Activated CD8-positive, alpha-beta T cell treated with anti-CD3 and anti-CD28 coated beads for 36 hours (primary cell): ENCODE data around the gene WSCD2. TPM values are rescaled to one million over a fixed set of nuclear protein-coding genes. Genes with fewer than 3 reads are reported as not detected.

Source experiments
- ATAC-seq: fragments of 200-7000 bp; cut with Tn5 transposase; one replicate; pipeline ENCODE4 v1.10.0; 2021; ENCODE audit warnings: mild to moderate bottlenecking, moderate library complexity
- CTCF ChIA-PET: fragments of 350-600 bp; sonication (Branson Sonifier 250); formaldehyde crosslinking; loops from one replicate; lab custom pipeline; 2021; ENCODE audit warnings: antibody characterized with exemption; lab: Charles Lee
- POLR2A ChIA-PET: fragments of 350-600 bp; sonication (Branson Sonifier 250); formaldehyde crosslinking; loops from one replicate; lab custom pipeline; 2021; ENCODE audit warnings: antibody characterized with exemption; lab: Charles Lee
- DNase-seq: peaks from one replicate; pipeline ENCODE4 v3.0.0-alpha.2; 2020
- H3K27ac Mint-ChIP-seq: one replicate; pipeline ENCODE4 v1.8.0; 2021; ENCODE audit warnings: mild to moderate bottlenecking, mixed read lengths
- H3K27me3 Mint-ChIP-seq: one replicate; pipeline ENCODE4 v1.8.0; 2021; ENCODE audit warnings: mixed read lengths
- H3K36me3 Mint-ChIP-seq: one replicate; pipeline ENCODE4 v1.8.0; 2021; ENCODE audit warnings: low read depth, mixed read lengths
- H3K4me1 Mint-ChIP-seq: one replicate; pipeline ENCODE4 v1.8.0; 2021; ENCODE audit warnings: low read depth, mixed read lengths
- H3K4me3 Mint-ChIP-seq: one replicate; pipeline ENCODE4 v1.8.0; 2021; ENCODE audit warnings: mild to moderate bottlenecking, moderate library complexity, mixed read lengths
- H3K9me3 Mint-ChIP-seq: one replicate; pipeline ENCODE4 v1.8.0; 2021; ENCODE audit warnings: mixed read lengths
- CTCF ChIP-seq: fragments of 200-600 bp; IDR thresholded peaks from one replicate; pipeline ENCODE4 v1.8.0; 2022; ENCODE audit warnings: antibody characterized with exemption, mild to moderate bottlenecking
- intact Hi-C: fragments of 100-400 bp; cut with micrococcal nuclease; formaldehyde crosslinking; loops from one replicate; pipeline ENCODE4 v1.10.0; 2022
- total RNA-seq, 2 experiments: library from RNA; stranded (reverse); gene quantifications; one replicate each; pipeline ENCODE4 v1.2.3, GENCODE V29; 2021

Gene WSCD2
- total RNA-seq, 2 experiments from 2014 or later, result not detected

- no peak for ATAC-seq
- no peaks in the 10 kb centered on the region for H3K36me3 Mint-ChIP-seq
- H3K27ac Mint-ChIP-seq, result no peak overlapping the region
- H3K9me3 Mint-ChIP-seq, result no peaks in the 10 kb centered on the region
- ChIA-PET POLR2A (no interaction called here), CTCF (interaction anchor here (0.6 kb wide), 1 partner anchor 75 kb away, joined by 3 read pairs; no protein-coding TSS in a partner anchor)
- DNase-seq, result no peak
- no peak for TF ChIP-seq CTCF
- intact Hi-C loops, result no loop called here
- H3K4me1 Mint-ChIP-seq, result no peaks in the 10 kb centered on the region
- no peak overlapping the region for H3K4me3 Mint-ChIP-seq
- H3K27me3 Mint-ChIP-seq, result peaks cover 5% of the 10 kb centered on the region
Observed at GRCh38 chr12:108162207-108162606, 33.1 kb downstream of the WSCD2 start.

- ATAC-seq, result no peak
- Mint-ChIP-seq H3K36me3 (no peaks in the 10 kb centered on the region), H3K4me1 (no peaks in the 10 kb centered on the region), H3K9me3 (no peaks in the 10 kb centered on the region), H3K27ac (no peak overlapping the region), H3K4me3 (no peak overlapping the region), H3K27me3 (peaks cover 18% of the 10 kb centered on the region)
- intact Hi-C loops, result no loop called here
- DNase-seq, result no peak
- ChIA-PET CTCF (no interaction called here), POLR2A (no interaction called here)
- no peak for TF ChIP-seq CTCF
Observed at GRCh38 chr12:108166505-108166904, 37.4 kb downstream of the WSCD2 start.

- ChIA-PET CTCF (no interaction called here), POLR2A (interaction anchor here (0.8 kb wide), 1 partner anchor 15 kb away, joined by 3 read pairs; no protein-coding TSS in a partner anchor)
- DNase-seq (no peak), ATAC-seq (no peak)
- H3K4me1 Mint-ChIP-seq, result no peaks in the 10 kb centered on the region
- no peaks in the 10 kb centered on the region for H3K36me3 Mint-ChIP-seq
- no peak for TF ChIP-seq CTCF
- no peak overlapping the region for H3K27ac Mint-ChIP-seq
- H3K4me3 Mint-ChIP-seq, result no peak overlapping the region
- intact Hi-C loops, result no loop called here
- H3K9me3 Mint-ChIP-seq, result no peaks in the 10 kb centered on the region
- H3K27me3 Mint-ChIP-seq, result peaks cover 18% of the 10 kb centered on the region
Observed at GRCh38 chr12:108167974-108168373, 38.9 kb downstream of the WSCD2 start.

GRCh38 chr12:108169708-108170107 lies 40.6 kb downstream of the WSCD2 start:
- Mint-ChIP-seq H3K4me1 (no peaks in the 10 kb centered on the region), H3K27ac (no peak overlapping the region), H3K9me3 (no peaks in the 10 kb centered on the region), H3K36me3 (no peaks in the 10 kb centered on the region), H3K4me3 (no peak overlapping the region), H3K27me3 (peaks cover 18% of the 10 kb centered on the region)
- intact Hi-C loops, result no loop called here
- ATAC-seq (no peak), DNase-seq (no peak)
- TF ChIP-seq CTCF, result no peak
- CTCF ChIA-PET, result interaction anchor here (0.8 kb wide), 1 partner anchor 12 kb away, joined by 3 read pairs; no protein-coding TSS in a partner anchor
- POLR2A ChIA-PET, result no interaction called here

GRCh38 chr12:108170164-108170563 lies 41.1 kb downstream of the WSCD2 start:
- DNase-seq, result no peak
- H3K4me1 Mint-ChIP-seq, result no peaks in the 10 kb centered on the region
- ChIA-PET POLR2A (no interaction called here), CTCF (interaction anchor here (0.8 kb wide), 1 partner anchor 11 kb away, joined by 3 read pairs; no protein-coding TSS in a partner anchor)
- peaks cover 18% of the 10 kb centered on the region for H3K27me3 Mint-ChIP-seq
- no peaks in the 10 kb centered on the region for H3K36me3 Mint-ChIP-seq
- no peak overlapping the region for H3K4me3 Mint-ChIP-seq
- no peak overlapping the region for H3K27ac Mint-ChIP-seq
- no peak for ATAC-seq
- intact Hi-C loops, result no loop called here
- TF ChIP-seq CTCF, result no peak
- no peaks in the 10 kb centered on the region for H3K9me3 Mint-ChIP-seq
